H9 (cell line): ENCODE results near the gene PIGM. TPM values are rescaled to one million over a fixed set of nuclear protein-coding genes. Genes with fewer than 3 reads are reported as not detected.

Experiments used
- DNase-seq: peaks from one replicate; pipeline ENCODE4 v3.0.0-alpha.2; 2017
- H2AFZ ChIP-seq: one replicate; pipeline ENCODE4 v1.6.1; 2013; ENCODE audit warnings: mild to moderate bottlenecking, low read length, control low read depth, moderate library complexity
- H2AK5ac ChIP-seq: 2 replicates; pipeline ENCODE4 v1.6.1; 2013; ENCODE audit warnings: low read length, control low read depth, mixed read lengths; ENCODE audit not compliant: insufficient read length
- H2BK120ac ChIP-seq: one replicate; pipeline ENCODE4 v1.6.1; 2013; ENCODE audit warnings: low read depth, mild to moderate bottlenecking, low read length, control low read depth, inconsistent platforms; ENCODE audit not compliant: poor library complexity, severe bottlenecking
- H2BK12ac ChIP-seq: 2 replicates; pipeline ENCODE4 v1.6.1; 2013; ENCODE audit warnings: low read length, control low read depth, mixed read lengths, low read depth; ENCODE audit not compliant: insufficient read length
- H2BK15ac ChIP-seq: 2 replicates; pipeline ENCODE4 v1.6.1; 2013; ENCODE audit warnings: low read depth, low read length, control low read depth
- H2BK20ac ChIP-seq: one replicate; pipeline ENCODE4 v1.6.1; 2013; ENCODE audit warnings: low read depth, mild to moderate bottlenecking, low read length, control low read depth, inconsistent platforms; ENCODE audit not compliant: poor library complexity, severe bottlenecking
- H2BK5ac ChIP-seq: 2 replicates; pipeline ENCODE4 v1.6.1; 2013; ENCODE audit warnings: low read length, control low read depth, mixed read lengths; ENCODE audit not compliant: insufficient read length
- H3K14ac ChIP-seq: 2 replicates; pipeline ENCODE4 v1.6.1; 2013; ENCODE audit warnings: low read length, control low read depth; ENCODE audit not compliant: insufficient read depth
- H3K18ac ChIP-seq: 2 replicates; pipeline ENCODE4 v1.6.1; 2013; ENCODE audit warnings: low read depth, mild to moderate bottlenecking, mixed read lengths, low read length, control low read depth; ENCODE audit not compliant: insufficient read length
- H3K23ac ChIP-seq: 2 replicates; pipeline ENCODE4 v1.6.1; 2013; ENCODE audit warnings: low read length, control low read depth, mixed read lengths, low read depth; ENCODE audit not compliant: insufficient read length
- H3K23me2 ChIP-seq: 2 replicates; pipeline ENCODE4 v1.6.1; 2013; ENCODE audit warnings: low read depth, mild to moderate bottlenecking, mixed read lengths, low read length, control low read depth; ENCODE audit not compliant: insufficient read length, poor library complexity, severe bottlenecking
- H3K27ac ChIP-seq: 2 replicates; pipeline ENCODE4 v1.5.1; 2013; ENCODE audit warnings: low read length, control low read depth, mixed read lengths, low read depth; ENCODE audit not compliant: insufficient read length
- H3K27me3 ChIP-seq: 2 replicates; pipeline ENCODE4 v1.6.1; 2013; ENCODE audit warnings: low read length, control low read depth, inconsistent platforms; ENCODE audit not compliant: insufficient read depth
- H3K4ac ChIP-seq: 2 replicates; pipeline ENCODE4 v1.6.1; 2013; ENCODE audit warnings: low read depth, mild to moderate bottlenecking, control low read depth, inconsistent platforms, low read length, moderate library complexity
- H3K4me1 ChIP-seq: 2 replicates; pipeline ENCODE4 v1.6.1; 2013; ENCODE audit warnings: low read length, control low read depth, inconsistent platforms; ENCODE audit not compliant: insufficient read depth
- H3K4me2 ChIP-seq: 2 replicates; pipeline ENCODE4 v1.6.1; 2013; ENCODE audit warnings: low read length, control low read depth, mixed read lengths; ENCODE audit not compliant: insufficient read length, insufficient read depth
- H3K56ac ChIP-seq: 2 replicates; pipeline ENCODE4 v1.6.1; 2013; ENCODE audit warnings: low read depth, mild to moderate bottlenecking, mixed read lengths, low read length, control low read depth; ENCODE audit not compliant: insufficient read length
- H3K79me1 ChIP-seq: 2 replicates; pipeline ENCODE4 v1.6.1; 2013; ENCODE audit warnings: low read depth, mild to moderate bottlenecking, moderate library complexity, low read length, control low read depth, inconsistent platforms; ENCODE audit not compliant: insufficient read depth, poor library complexity, severe bottlenecking
- H3K79me2 ChIP-seq: 2 replicates; pipeline ENCODE4 v1.6.1; 2013; ENCODE audit warnings: low read length, control low read depth, inconsistent platforms; ENCODE audit not compliant: insufficient read depth
- H3K9ac ChIP-seq: 2 replicates; pipeline ENCODE4 v1.6.1; 2013; ENCODE audit warnings: low read length, control low read depth, mixed read lengths; ENCODE audit not compliant: insufficient read length; ENCODE audit errors: extremely low read depth
- H3K9me3 ChIP-seq: one replicate; pipeline ENCODE4 v1.6.1; 2013; ENCODE audit warnings: low read depth, low read length, inconsistent platforms; ENCODE audit not compliant: control insufficient read depth
- H3T11ph ChIP-seq: one replicate; pipeline ENCODE4 v1.6.1; 2013; ENCODE audit warnings: mild to moderate bottlenecking, low read length, control low read depth, inconsistent platforms
- H4K20me1 ChIP-seq: one replicate; pipeline ENCODE4 v1.6.1; 2013; ENCODE audit not compliant: control insufficient read depth, insufficient read length, insufficient read depth
- H4K5ac ChIP-seq: 2 replicates; pipeline ENCODE4 v1.6.1; 2013; ENCODE audit warnings: low read depth, mild to moderate bottlenecking, mixed read lengths, low read length, control low read depth; ENCODE audit not compliant: insufficient read length
- H4K8ac ChIP-seq: replicated peaks from 2 replicates; pipeline ENCODE4 v1.6.1; 2013; ENCODE audit warnings: low read length, control low read depth, mixed read lengths, low read depth; ENCODE audit not compliant: insufficient read length
- H4K91ac ChIP-seq: 2 replicates; pipeline ENCODE4 v1.6.1; 2013; ENCODE audit warnings: low read depth, mild to moderate bottlenecking, moderate library complexity, mixed read lengths, low read length, control low read depth; ENCODE audit not compliant: insufficient read length
- H3K27ac Mint-ChIP-seq, 3 experiments: 2 replicates in 2 of 3; 3 replicates in 1 of 3; pipeline ENCODE4 v1.8.0; 2020 to 2021; ENCODE audit warnings: mixed read lengths in 3 of 3, mild to moderate bottlenecking in 1 of 3, moderate library complexity in 1 of 3
- H3K27me3 Mint-ChIP-seq: 2 replicates; pipeline ENCODE4 v1.8.0; 2021; ENCODE audit warnings: low read depth, mild to moderate bottlenecking, moderate library complexity, mixed read lengths
- H3K36me3 Mint-ChIP-seq, 3 experiments: 2 replicates in 2 of 3; 3 replicates in 1 of 3; pipeline ENCODE4 v1.8.0; 2020 to 2021; ENCODE audit warnings: low read depth in 3 of 3, mixed read lengths in 3 of 3; ENCODE audit not compliant: insufficient read depth in 1 of 3
- H3K4me1 Mint-ChIP-seq, 2 experiments: 2 replicates each; pipeline ENCODE4 v1.8.0; 2020; ENCODE audit warnings: mixed read lengths in 2 of 2
- H3K4me3 Mint-ChIP-seq, 2 experiments: 2 replicates in 1 of 2; 3 replicates in 1 of 2; pipeline ENCODE4 v1.8.0; 2020 to 2021; ENCODE audit warnings: mild to moderate bottlenecking in 2 of 2, mixed read lengths in 2 of 2, moderate library complexity in 1 of 2
- H3K9me3 Mint-ChIP-seq, 2 experiments: 2 replicates in 1 of 2; 3 replicates in 1 of 2; pipeline ENCODE4 v1.8.0; 2020; ENCODE audit warnings: mild to moderate bottlenecking in 2 of 2, mixed read lengths in 2 of 2, moderate library complexity in 1 of 2
- CTCF ChIP-seq: fragments of 200-600 bp; sonication (generic); conservative IDR thresholded peaks from 3 replicates; pipeline ENCODE4 v1.8.0; 2021; ENCODE audit warnings: antibody characterized with exemption, mild to moderate bottlenecking
- WGBS: extraction: QIAGEN DNeasy Blood & Tissue Kit; methylation state at CpG from one replicate; pipeline ENCODE4 v1.1.7; 2013; ENCODE audit warnings: missing lambda C conversion rate, low lambda C conversion rate, mixed read lengths; ENCODE audit not compliant: insufficient read length; ENCODE audit errors: extremely low coverage; 5-methylcytosine and 5-hydroxymethylcytosine counted together
- total RNA-seq: library from RNA; stranded (reverse); gene quantifications from 2 replicates; pipeline ENCODE4 v1.2.1, GENCODE V29; 2021

PIGM gene
- total RNA-seq, 1 experiment from 2014 or later = 5.9 TPM

- no peak overlapping the region for H3K18ac ChIP-seq
- H2BK15ac ChIP-seq = no peak overlapping the region
- no peak overlapping the region for H3K27ac ChIP-seq
- H4K20me1 ChIP-seq = no peaks in the 10 kb centered on the region
- H3K9me3 ChIP-seq = no peaks in the 10 kb centered on the region
- no peak overlapping the region for H2BK5ac ChIP-seq
- Mint-ChIP-seq H3K4me3 (no peak overlapping the region), H3K36me3 (no peaks in the 10 kb centered on the region), H3K27ac (no peak overlapping the region), H3K9me3 (no peaks in the 10 kb centered on the region), H3K4me1 (peaks cover 4 to 9% of the 10 kb centered on the region in 2 experiments), H3K27me3 (peaks cover 81% of the 10 kb centered on the region)
- no peaks in the 10 kb centered on the region for H3K79me1 ChIP-seq
- no peak overlapping the region for H4K8ac ChIP-seq
- no peak overlapping the region for H3K23ac ChIP-seq
- no peak overlapping the region for H2BK12ac ChIP-seq
- no peak overlapping the region for H4K5ac ChIP-seq
- H4K91ac ChIP-seq = no peak overlapping the region
- 0 out of 2 replicates have a peak, but pooled peaks cover 2% of the 10 kb centered on the region for H3K4me1 ChIP-seq
- no peak for TF ChIP-seq CTCF
- no peak overlapping the region for H2BK120ac ChIP-seq
- no peak for DNase-seq
- H3K79me2 ChIP-seq = no peaks in the 10 kb centered on the region
- peaks cover 5% of the 10 kb centered on the region for H3K23me2 ChIP-seq
- no peak overlapping the region for H3K9ac ChIP-seq
- no peak overlapping the region for H3K4me2 ChIP-seq
- H3K27me3 ChIP-seq = peaks cover 4% of the 10 kb centered on the region; the same call in 1 of the 2 replicates
- H2BK20ac ChIP-seq = no peak overlapping the region
- no peak overlapping the region for H3K56ac ChIP-seq
- H3K14ac ChIP-seq = no peak overlapping the region
- no peak overlapping the region for H2AK5ac ChIP-seq
- no CpG with 5 or more reads among the region's 4 CpGs for WGBS
- H3T11ph ChIP-seq = no peak overlapping the region
- H2AFZ ChIP-seq = no peak overlapping the region
- no peak overlapping the region for H3K4ac ChIP-seq
Measured at GRCh38 chr1:160074865-160075264, 43.1 kb upstream of the PIGM start.
